B cell (primary cell): ENCODE results near the gene SUPT20HL1.
"Not testable (repeated sequence)": the region's sequence is repeated elsewhere in the genome, so short reads cannot be mapped to it uniquely, and the experiment has no call there.

Source experiments
- EZH2 ChIP-seq: IDR thresholded peaks from 2 replicates; pipeline ENCODE4 v1.6.1; 2012; ENCODE audit warnings: borderline replicate concordance, low read depth, mild to moderate bottlenecking, moderate library complexity, low read length; ENCODE audit not compliant: insufficient read depth, poor library complexity, severe bottlenecking
- TF ChIP-seq, protein P1 (sequence below): fragments of 200-600 bp; IDR thresholded peaks from one replicate; pipeline ENCODE4 v1.8.0; 2022; ENCODE audit warnings: antibody characterized with exemption, mild to moderate bottlenecking

DNA sequence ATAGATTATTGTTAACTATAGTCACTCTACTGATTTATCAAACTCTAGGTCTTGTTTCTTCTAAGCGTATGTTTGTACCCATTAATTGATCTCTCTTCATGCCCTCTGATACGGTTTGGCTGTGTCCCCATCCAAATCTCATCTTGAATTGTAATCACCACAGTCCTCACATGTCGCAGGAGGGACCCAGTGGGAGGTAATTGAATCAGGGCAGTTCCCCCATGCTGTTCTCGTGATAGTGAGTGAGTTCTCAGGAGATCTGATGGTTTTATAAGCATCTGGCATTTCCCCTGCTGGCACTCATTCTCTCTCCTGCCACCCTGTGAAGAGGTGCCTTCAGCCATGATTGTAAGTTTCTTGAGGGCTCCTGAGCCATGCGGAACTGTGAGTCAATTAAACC lies 21.9 kb downstream of the SUPT20HL1 start:
- TF ChIP-seq, protein P1, sequence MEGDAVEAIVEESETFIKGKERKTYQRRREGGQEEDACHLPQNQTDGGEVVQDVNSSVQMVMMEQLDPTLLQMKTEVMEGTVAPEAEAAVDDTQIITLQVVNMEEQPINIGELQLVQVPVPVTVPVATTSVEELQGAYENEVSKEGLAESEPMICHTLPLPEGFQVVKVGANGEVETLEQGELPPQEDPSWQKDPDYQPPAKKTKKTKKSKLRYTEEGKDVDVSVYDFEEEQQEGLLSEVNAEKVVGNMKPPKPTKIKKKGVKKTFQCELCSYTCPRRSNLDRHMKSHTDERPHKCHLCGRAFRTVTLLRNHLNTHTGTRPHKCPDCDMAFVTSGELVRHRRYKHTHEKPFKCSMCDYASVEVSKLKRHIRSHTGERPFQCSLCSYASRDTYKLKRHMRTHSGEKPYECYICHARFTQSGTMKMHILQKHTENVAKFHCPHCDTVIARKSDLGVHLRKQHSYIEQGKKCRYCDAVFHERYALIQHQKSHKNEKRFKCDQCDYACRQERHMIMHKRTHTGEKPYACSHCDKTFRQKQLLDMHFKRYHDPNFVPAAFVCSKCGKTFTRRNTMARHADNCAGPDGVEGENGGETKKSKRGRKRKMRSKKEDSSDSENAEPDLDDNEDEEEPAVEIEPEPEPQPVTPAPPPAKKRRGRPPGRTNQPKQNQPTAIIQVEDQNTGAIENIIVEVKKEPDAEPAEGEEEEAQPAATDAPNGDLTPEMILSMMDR: not testable (repeated sequence)
- TF ChIP-seq EZH2: not testable (repeated sequence)
